Measurements from ENCODE around the gene RASGEF1C.

Gene RASGEF1C

GRCh38 chr5:180173198-180173544 lies 35.8 kb downstream of the RASGEF1C start:
- H3K4me2 ChIP-seq, result no peak overlapping the region
- no peaks in the 10 kb centered on the region for H3K79me2 ChIP-seq (ENCODE audit: insufficient read depth, low read depth)
- H3K27me3 ChIP-seq (ENCODE audit: insufficient read depth, low read depth), result no peaks in the 10 kb centered on the region
- no peaks in the 10 kb centered on the region for H3K4me1 ChIP-seq (ENCODE audit: low read depth, poor library complexity, severe bottlenecking)
- no peak overlapping the region for H2AFZ ChIP-seq (ENCODE audit: low read depth)
- no peak overlapping the region for H3K4me3 ChIP-seq (IDR thresholded peaks at IDR 0.05; ENCODE audit: insufficient read depth, low read depth, low read length)
- H3K27ac ChIP-seq, result no peak overlapping the region
- H3K36me3 ChIP-seq (ENCODE audit: insufficient read depth), result no peaks in the 10 kb centered on the region
- TF ChIP-seq, protein P1, sequence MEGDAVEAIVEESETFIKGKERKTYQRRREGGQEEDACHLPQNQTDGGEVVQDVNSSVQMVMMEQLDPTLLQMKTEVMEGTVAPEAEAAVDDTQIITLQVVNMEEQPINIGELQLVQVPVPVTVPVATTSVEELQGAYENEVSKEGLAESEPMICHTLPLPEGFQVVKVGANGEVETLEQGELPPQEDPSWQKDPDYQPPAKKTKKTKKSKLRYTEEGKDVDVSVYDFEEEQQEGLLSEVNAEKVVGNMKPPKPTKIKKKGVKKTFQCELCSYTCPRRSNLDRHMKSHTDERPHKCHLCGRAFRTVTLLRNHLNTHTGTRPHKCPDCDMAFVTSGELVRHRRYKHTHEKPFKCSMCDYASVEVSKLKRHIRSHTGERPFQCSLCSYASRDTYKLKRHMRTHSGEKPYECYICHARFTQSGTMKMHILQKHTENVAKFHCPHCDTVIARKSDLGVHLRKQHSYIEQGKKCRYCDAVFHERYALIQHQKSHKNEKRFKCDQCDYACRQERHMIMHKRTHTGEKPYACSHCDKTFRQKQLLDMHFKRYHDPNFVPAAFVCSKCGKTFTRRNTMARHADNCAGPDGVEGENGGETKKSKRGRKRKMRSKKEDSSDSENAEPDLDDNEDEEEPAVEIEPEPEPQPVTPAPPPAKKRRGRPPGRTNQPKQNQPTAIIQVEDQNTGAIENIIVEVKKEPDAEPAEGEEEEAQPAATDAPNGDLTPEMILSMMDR (conservative IDR thresholded peaks at IDR 0.05; ENCODE audit: low read depth, low read length), result no peak
- H4K20me1 ChIP-seq (ENCODE audit: insufficient read depth), result no peaks in the 10 kb centered on the region
- no peak overlapping the region for H3K9ac ChIP-seq

DNA sequence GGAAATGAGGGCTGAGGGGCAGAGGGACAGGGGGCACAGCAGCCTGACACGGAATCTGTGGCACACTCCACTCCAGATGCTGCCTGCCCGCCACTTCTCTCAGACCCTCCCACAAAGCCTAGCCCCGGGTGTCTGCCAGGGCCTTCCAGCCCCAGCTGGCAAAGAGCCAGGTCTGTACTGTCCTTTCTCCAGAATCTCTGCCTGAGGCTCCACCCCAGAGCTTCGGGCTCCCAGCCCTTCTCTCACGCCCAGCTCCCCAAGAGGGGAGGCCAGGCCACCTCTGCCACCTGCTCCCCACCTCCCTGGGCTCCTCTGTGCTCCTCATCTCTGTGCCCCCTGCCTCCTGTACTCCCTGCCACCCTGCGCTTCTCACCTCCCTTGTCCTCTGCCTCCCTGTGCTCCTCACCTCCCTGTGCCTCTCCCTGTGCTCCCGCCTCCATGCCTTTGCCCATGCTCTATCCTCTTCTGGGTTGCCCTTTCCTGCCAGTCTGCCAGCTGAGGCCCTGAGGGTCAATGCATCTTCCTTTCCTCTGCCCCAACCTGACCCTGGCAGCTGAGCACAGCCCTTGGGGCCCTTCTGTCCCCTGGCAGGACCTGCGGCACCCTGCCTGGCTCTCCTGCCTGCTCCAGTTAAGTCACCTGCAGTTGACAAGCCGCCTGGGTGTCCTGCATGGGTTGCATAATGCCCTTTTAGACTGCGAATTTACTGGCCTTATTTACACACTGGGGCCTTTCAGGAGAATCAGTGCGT lies 36.4 kb downstream of the RASGEF1C start:
- H3K27ac ChIP-seq, result no peak overlapping the region
- no peak overlapping the region for H3K4me3 ChIP-seq (IDR thresholded peaks at IDR 0.05; ENCODE audit: insufficient read depth, low read depth, low read length)
- H2AFZ ChIP-seq (ENCODE audit: low read depth), result no peak overlapping the region
- TF ChIP-seq, protein P1 (conservative IDR thresholded peaks at IDR 0.05; ENCODE audit: low read depth, low read length), result no peak
- no peaks in the 10 kb centered on the region for H4K20me1 ChIP-seq (ENCODE audit: insufficient read depth)
- no peaks in the 10 kb centered on the region for H3K4me1 ChIP-seq (ENCODE audit: low read depth, poor library complexity, severe bottlenecking)
- H3K36me3 ChIP-seq (ENCODE audit: insufficient read depth), result no peaks in the 10 kb centered on the region
- H3K9ac ChIP-seq, result no peak overlapping the region
- no peaks in the 10 kb centered on the region for H3K27me3 ChIP-seq (ENCODE audit: insufficient read depth, low read depth)
- H3K4me2 ChIP-seq, result no peak overlapping the region
- H3K79me2 ChIP-seq (ENCODE audit: insufficient read depth, low read depth), result no peaks in the 10 kb centered on the region

DNA sequence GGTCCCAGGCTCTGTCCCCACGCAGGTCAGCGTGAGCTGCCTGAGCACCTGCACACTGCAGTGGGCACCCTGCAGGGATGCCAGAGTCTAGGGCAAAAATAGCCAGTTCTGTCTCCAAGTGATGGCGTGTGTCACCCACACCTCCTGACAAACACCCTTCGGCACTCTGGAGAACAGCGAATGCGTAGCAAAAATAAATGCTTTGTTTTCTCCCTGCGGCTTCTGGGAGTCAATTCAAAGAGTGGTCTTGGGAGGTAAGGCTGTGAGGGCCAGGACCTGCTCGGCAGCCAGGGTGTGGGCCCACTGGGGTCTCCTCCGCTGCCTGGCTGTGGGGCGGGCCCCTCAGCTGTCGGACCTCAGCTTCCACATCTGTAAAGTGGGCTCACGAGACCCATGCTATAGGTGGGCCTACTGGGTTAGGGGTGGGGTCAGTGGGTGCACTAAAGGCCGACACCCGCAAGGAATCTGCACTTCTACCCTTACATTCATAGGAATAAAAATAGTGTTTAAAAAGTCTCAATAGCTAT lies 37.4 kb downstream of the RASGEF1C start:
- no peaks in the 10 kb centered on the region for H3K36me3 ChIP-seq (ENCODE audit: insufficient read depth)
- TF ChIP-seq, protein P1 (conservative IDR thresholded peaks at IDR 0.05; ENCODE audit: low read depth, low read length), result no peak
- no peaks in the 10 kb centered on the region for H4K20me1 ChIP-seq (ENCODE audit: insufficient read depth)
- no peak overlapping the region for H3K4me3 ChIP-seq (IDR thresholded peaks at IDR 0.05; ENCODE audit: insufficient read depth, low read depth, low read length)
- H3K9ac ChIP-seq, result no peak overlapping the region
- no peaks in the 10 kb centered on the region for H3K4me1 ChIP-seq (ENCODE audit: low read depth, poor library complexity, severe bottlenecking)
- no peak overlapping the region for H2AFZ ChIP-seq (ENCODE audit: low read depth)
- no peaks in the 10 kb centered on the region for H3K79me2 ChIP-seq (ENCODE audit: insufficient read depth, low read depth)
- no peak overlapping the region for H3K4me2 ChIP-seq
- no peak overlapping the region for H3K27ac ChIP-seq
- H3K27me3 ChIP-seq (ENCODE audit: insufficient read depth, low read depth), result no peaks in the 10 kb centered on the region

GRCh38 chr5:180170810-180171567 lies 38.0 kb downstream of the RASGEF1C start:
- H3K4me2 ChIP-seq, result no peak overlapping the region
- no peaks in the 10 kb centered on the region for H3K36me3 ChIP-seq (ENCODE audit: insufficient read depth)
- H3K27ac ChIP-seq, result no peak overlapping the region
- no peak overlapping the region for H2AFZ ChIP-seq (ENCODE audit: low read depth)
- H3K27me3 ChIP-seq (ENCODE audit: insufficient read depth, low read depth), result no peaks in the 10 kb centered on the region
- TF ChIP-seq, protein P1 (conservative IDR thresholded peaks at IDR 0.05; ENCODE audit: low read depth, low read length), result no peak
- no peaks in the 10 kb centered on the region for H4K20me1 ChIP-seq (ENCODE audit: insufficient read depth)
- H3K9ac ChIP-seq, result no peak overlapping the region
- no peaks in the 10 kb centered on the region for H3K4me1 ChIP-seq (ENCODE audit: low read depth, poor library complexity, severe bottlenecking)
- no peak overlapping the region for H3K4me3 ChIP-seq (IDR thresholded peaks at IDR 0.05; ENCODE audit: insufficient read depth, low read depth, low read length)
- H3K79me2 ChIP-seq (ENCODE audit: insufficient read depth, low read depth), result no peaks in the 10 kb centered on the region

Measured in KMS-11 (cell line).